Ecto neural progenitor cell (in vitro differentiated cells): ENCODE data around the gene LMTK3.

Experiments used
- DNase-seq: peaks from one replicate; pipeline ENCODE4 v3.0.0-alpha.2; 2018; ENCODE audit warnings: low spot score

The LMTK3 gene

GRCh38 chr19:48469934-48470680, 41.5 kb downstream of the LMTK3 start:
- DNase-seq: no peak

GRCh38 chr19:48469289-48469881, 42.2 kb downstream of the LMTK3 start, which contains the start of gene CYTH2:
TSS of gene CYTH2 (plus strand) at chr19:48469369. CDS start at chr19:48469508, 139 bp downstream.
- peak; percentile 90 for DNase-seq

DNA sequence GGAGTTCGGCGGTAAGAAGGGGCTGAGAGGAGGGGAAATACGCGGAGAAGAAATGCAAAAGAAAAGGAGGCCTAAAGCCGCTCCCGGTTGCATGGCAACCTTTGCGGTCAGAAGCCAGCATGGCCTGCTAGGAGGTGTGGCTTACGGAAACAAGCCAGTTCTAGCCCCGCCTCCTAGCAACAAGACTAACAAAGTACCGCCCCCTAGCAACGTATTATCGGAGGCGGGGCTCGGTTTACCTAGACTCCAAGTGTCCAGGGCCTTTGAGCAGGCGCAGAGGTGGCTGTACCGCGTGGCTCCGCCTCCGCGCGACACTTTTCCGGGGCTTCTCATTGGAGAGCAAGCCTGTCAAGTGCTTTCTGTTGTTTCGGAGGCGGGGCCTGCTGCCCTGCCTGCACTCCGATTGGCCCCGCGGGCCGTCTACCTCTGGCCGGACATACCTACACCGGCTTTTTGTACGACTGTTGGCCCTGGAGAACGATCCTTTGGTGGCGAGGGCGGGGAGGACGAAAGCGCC, 42.8 kb downstream of the LMTK3 start:
- DNase-seq: peak; percentile 100

GRCh38 chr19:48466561-48467325, 44.9 kb downstream of the LMTK3 start:
- no peak for DNase-seq

- DNase-seq: no peak
Measured at GRCh38 chr19:48465215-48465614, 46.4 kb downstream of the LMTK3 start.

GRCh38 chr19:48461982-48462655, 49.5 kb downstream of the LMTK3 start:
- no peak for DNase-seq

DNA sequence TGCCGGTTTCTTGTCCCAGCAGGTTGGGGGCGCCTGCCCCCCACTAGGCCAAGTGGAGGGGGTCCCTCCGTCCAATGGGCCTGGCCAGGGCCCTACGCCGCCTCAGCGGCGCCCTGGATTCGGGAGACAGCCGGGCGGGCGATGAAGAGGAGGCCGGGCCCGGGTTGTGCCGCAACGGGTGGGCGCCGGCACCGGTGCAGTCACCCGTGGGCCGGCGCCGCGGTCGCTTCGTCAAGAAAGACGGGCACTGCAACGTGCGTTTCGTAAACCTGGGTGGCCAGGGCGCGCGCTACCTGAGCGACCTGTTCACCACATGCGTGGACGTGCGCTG, 50.0 kb downstream of the LMTK3 start:
- no peak for DNase-seq

GRCh38 chr19:48458016-48458415, 53.6 kb downstream of the LMTK3 start:
- DNase-seq: no peak

GRCh38 chr19:48456864-48457263, 54.8 kb downstream of the LMTK3 start:
- no peak for DNase-seq

GRCh38 chr19:48455908-48456562, 55.6 kb downstream of the LMTK3 start:
- no peak for DNase-seq

DNA sequence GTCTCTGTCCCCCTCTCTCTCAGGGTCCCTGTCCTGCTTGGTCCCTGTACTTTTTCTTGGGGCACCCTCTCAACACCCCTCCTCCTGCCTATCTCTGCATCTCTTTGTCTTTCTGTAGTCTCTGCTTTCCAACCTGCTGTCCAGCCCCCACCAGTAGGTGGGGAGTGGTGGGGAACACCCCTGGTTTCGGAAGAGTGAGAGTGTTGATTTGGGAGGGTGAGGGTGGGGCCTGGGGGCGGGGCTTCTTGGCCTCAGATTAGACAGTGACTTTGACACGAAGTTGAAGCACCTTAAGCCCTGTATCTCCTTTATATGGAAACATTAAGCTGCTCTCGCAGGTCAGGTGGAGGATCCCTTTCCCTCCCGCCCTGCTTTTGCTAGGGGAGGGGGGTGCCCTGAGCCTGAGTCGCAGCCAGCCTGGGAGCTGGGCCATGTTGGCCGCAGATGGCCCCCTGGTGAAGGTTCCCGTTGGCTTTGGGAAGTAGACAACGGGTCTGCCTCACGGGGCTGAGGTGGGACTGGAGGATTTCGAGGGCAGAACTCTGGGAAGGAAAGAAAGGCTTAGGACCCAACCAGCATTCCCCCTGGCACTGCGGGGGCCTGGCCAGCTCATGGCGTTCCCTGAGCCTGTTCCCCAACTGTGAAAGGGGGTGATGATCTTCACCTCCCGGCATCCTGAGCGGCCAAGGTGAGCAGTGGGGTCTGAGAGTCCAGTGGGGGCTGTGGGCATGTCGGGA, 56.3 kb downstream of the LMTK3 start, which contains the start of gene KCNJ14:
TSS of gene KCNJ14 (plus strand) at position 404 of the 737 bp plus-strand sequence. CDS start 6,151 bp downstream, outside the sequence.
- DNase-seq: no peak

DNA sequence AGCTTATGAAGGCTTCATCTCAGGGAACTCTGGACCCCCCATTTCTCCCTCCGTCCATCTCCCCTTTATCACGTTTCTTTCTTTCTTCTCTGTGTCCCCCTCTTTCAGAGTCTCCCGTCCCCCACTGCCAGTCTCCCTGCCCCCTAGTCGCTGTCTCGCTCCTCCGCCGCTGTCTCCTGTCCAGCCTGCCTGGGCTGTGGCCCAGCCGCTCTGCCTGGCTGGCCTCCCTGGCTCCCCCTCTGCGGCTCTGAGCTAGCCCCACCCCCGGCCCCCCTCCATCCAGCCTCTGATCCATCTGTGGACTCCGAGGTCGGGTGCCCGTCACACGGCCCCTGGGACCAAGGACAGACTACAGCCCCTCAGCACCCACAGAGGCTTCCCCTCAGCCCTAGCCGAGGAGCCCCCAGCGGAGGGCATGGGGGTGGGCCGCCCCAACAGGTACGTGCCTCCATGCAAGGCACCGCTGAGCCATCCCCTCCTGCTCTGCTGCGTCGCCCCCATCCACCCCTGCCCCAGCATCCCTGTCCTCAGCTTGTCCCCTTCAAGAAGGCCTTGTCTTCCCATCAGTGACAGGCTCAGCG, 57.4 kb downstream of the LMTK3 start:
- no peak for DNase-seq

DNA sequence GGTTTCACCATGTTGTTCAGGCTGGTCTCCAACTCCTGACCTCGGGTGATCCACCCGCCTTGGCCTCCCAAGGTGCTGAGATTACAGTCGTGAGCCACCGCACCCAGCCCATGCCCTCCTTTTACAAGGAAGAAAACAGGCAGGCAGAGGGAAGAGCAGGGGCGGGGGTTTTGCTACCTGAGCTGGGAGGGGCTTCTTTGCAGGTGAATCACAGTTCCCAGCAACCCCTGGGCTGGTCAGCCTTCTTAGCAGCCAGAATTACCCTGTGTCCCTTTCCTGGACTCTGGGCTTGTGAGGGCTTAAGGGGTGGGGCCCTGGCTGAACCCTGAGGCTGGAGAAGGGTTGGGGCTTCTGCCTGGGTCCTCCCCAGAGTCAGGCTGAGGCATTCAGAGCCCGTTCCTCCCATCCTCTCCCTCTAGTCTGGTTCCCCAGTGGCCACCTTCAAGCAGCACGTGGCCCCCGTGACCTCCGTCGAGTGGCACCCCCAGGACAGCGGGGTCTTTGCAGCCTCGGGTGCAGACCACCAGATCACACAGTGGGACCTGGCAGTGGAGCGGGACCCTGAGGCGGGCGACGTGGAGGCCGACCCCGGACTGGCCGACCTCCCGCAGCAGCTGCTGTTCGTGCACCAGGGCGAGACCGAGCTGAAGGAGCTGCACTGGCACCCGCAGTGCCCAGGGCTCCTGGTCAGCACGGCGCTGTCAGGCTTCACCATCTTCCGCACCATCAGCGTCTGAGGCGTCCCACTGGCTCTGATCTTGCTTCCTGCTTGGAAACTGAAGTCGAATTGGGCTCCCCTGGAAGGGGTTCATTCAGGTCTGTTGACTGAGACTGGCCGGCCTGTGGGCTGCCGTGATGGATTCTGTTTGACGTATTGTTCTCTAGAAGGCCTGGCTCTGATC, 59.1 kb downstream of the LMTK3 start:
- DNase-seq: no peak

DNA sequence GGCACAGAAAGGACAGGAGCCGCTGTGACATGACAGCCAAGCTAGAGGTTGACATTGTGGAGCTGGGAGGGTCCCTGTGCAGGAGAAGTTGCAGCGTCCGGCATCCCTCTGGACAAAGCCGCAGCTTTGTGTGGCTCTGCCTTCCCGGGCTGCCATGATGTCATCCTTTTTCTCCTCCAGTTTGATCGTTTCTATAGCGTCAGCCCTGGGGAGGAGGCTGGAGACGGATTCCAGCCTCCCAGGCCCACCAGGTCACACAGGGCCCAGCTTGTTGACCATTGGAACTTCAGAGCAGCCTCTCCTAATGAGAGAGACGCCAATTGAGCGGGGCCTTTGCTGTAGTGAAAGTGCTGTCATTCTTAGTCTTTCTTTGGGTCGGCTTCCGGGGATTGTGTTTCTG, 60.0 kb downstream of the LMTK3 start:
- DNase-seq: no peak

DNA sequence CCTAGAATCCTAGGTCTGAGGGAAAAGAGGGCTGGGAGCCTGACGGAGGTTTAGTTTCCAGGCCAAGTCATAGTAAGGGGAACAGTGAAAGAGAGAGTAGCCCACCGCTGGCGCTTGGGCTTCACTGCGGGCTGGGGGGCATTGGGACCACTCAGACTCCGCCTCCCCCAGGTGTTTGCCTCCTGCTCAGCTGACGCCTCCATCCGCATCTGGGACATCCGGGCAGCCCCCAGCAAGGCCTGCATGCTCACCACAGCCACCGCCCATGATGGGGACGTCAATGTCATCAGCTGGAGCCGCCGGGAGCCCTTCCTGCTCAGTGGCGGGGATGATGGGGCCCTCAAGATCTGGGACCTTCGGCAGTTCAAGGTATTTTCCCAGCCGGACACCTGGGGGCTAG, 60.8 kb downstream of the LMTK3 start:
- no peak for DNase-seq

DNA sequence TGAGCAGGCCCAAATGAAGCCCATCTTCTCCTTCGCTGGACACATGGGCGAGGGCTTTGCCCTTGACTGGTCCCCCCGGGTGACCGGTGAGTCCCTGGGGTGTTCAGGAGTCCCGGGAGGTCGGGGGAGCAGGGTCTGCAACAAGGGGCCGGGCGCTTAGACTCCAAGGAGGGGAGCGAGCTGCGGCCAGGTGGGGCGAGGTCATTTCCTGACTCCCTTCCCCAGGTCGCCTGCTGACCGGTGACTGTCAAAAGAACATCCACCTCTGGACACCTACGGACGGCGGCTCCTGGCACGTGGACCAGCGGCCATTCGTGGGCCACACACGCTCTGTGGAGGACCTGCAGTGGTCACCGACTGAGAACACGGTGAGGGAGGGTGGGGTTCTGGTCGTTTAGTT, 61.2 kb downstream of the LMTK3 start:
- DNase-seq: no peak

- no peak for DNase-seq
Measured at GRCh38 chr19:48448563-48448962, 63.1 kb downstream of the LMTK3 start.

GRCh38 chr19:48446579-48446978, 65.1 kb downstream of the LMTK3 start:
- DNase-seq: no peak
